OCI-LY1 (cell line): Measurements from ENCODE around the gene LRRC4B.

ENCODE experiments used
- CTCF ChIP-seq: fragments of 200-600 bp; sonication (generic), shearing (Covaris generic); IDR thresholded peaks from 2 replicates; pipeline ENCODE4 v1.5.1; 2017; ENCODE audit warnings: mild to moderate bottlenecking, antibody characterized with exemption, low read length, moderate library complexity, mixed read lengths
- EZH2 ChIP-seq: fragments of 200-600 bp; sonication (generic), shearing (Covaris generic); IDR thresholded peaks from 2 replicates; pipeline ENCODE4 v1.8.0; 2017; ENCODE audit warnings: borderline replicate concordance, mixed run types, mild to moderate bottlenecking, antibody characterized with exemption, low read length, moderate library complexity, mixed read lengths

GRCh38 chr19:50551034-50551714 is 17.1 kb downstream of the LRRC4B start:
- TF ChIP-seq EZH2 (no peak), CTCF (no peak)
